Natural killer cell (primary cell): Measurements from ENCODE around the gene ANXA3. TPM values are rescaled to one million over a fixed set of nuclear protein-coding genes. Genes with fewer than 3 reads are reported as not detected.

Experiments
- ATAC-seq, 3 donors: fragments of 150-1000 bp in 2 of 3; fragments of 200-7000 bp in 1 of 3; cut with Tn5 transposase; 1 replicate in 1 of 3; 2 replicates in 2 of 3; pipeline ENCODE4 v1.10.0; 2021; ENCODE audit warnings: mild to moderate bottlenecking in 2 of 3, moderate library complexity in 2 of 3
- DNase-seq, 2 donors: peaks; one replicate each; pipeline versions ENCODE4 v3.0.0 to v3.0.0-alpha.2; 2013 to 2021; ENCODE audit warnings: mixed read lengths in 1 of 2
- H3K27ac ChIP-seq: one replicate; pipeline ENCODE4 v1.5.1; 2013; ENCODE audit warnings: mild to moderate bottlenecking, low read length
- H3K27me3 ChIP-seq: one replicate; pipeline ENCODE4 v1.6.1; 2013; ENCODE audit warnings: low read length; ENCODE audit not compliant: control insufficient read depth, insufficient read depth
- H3K36me3 ChIP-seq: one replicate; pipeline ENCODE4 v1.6.1; 2013; ENCODE audit warnings: low read length; ENCODE audit not compliant: control insufficient read depth, insufficient read depth
- H3K4me1 ChIP-seq: one replicate; pipeline ENCODE4 v1.6.1; 2013; ENCODE audit warnings: low read length; ENCODE audit not compliant: control insufficient read depth, insufficient read depth
- H3K4me3 ChIP-seq: one replicate; pipeline ENCODE4 v1.5.1; 2013; ENCODE audit warnings: low read length
- H3K9me3 ChIP-seq: one replicate; pipeline ENCODE4 v1.6.1; 2013; ENCODE audit warnings: low read length; ENCODE audit not compliant: control insufficient read depth, insufficient read depth
- H3K27ac Mint-ChIP-seq, 2 donors: one replicate each; pipeline ENCODE4 v1.8.0; 2022; ENCODE audit warnings: mild to moderate bottlenecking in 2 of 2, mixed read lengths in 2 of 2, moderate library complexity in 1 of 2
- H3K27me3 Mint-ChIP-seq, 2 donors: one replicate each; pipeline ENCODE4 v1.8.0; 2022; ENCODE audit warnings: low read depth in 2 of 2, mixed read lengths in 2 of 2
- H3K36me3 Mint-ChIP-seq: one replicate; pipeline ENCODE4 v1.8.0; 2022; ENCODE audit warnings: mixed read lengths
- H3K4me1 Mint-ChIP-seq, 2 donors: one replicate each; pipeline ENCODE4 v1.8.0; 2022; ENCODE audit warnings: mixed read lengths in 2 of 2
- H3K4me3 Mint-ChIP-seq: one replicate; pipeline ENCODE4 v1.8.0; 2022; ENCODE audit warnings: mild to moderate bottlenecking, moderate library complexity, mixed read lengths
- H3K9me3 Mint-ChIP-seq, 2 donors: one replicate each; pipeline ENCODE4 v1.8.0; 2022; ENCODE audit warnings: mixed read lengths in 2 of 2
- WGBS: methylation state at CpG from one replicate; pipeline ENCODE4 v1.1.7; 2013; ENCODE audit warnings: missing lambda C conversion rate; ENCODE audit not compliant: insufficient coverage; 5-methylcytosine and 5-hydroxymethylcytosine counted together
- intact Hi-C: fragments of 100-400 bp; cut with micrococcal nuclease; formaldehyde crosslinking; loops from one replicate; pipeline ENCODE4 v1.14.2; 2022
- total RNA-seq, 4 donors: library from RNA; stranded (reverse); fragments of 120-200 nt in 1 of 4; gene quantifications; one replicate each; pipeline versions ENCODE4 v1.2.3 to v1.2.4, GENCODE V29; 2013 to 2022
- TF ChIP-seq, protein P1 (sequence below): fragments of 200-600 bp; IDR thresholded peaks from one replicate; pipeline ENCODE4 v1.8.0; 2022; ENCODE audit warnings: antibody characterized with exemption

The ANXA3 gene
- total RNA-seq, 3 donors from 2014 or later (not counting 1 experiment from before 2014, with no cell fraction given): 1.1 to 1.2 TPM; not detected in 1

GRCh38 chr4:78584863-78585547, 33.4 kb downstream of the ANXA3 start:
- Mint-ChIP-seq H3K4me3 (no peak overlapping the region), H3K36me3 (no peaks in the 10 kb centered on the region), H3K27me3 (no peaks in the 10 kb centered on the region), H3K9me3 (no peaks in the 10 kb centered on the region), H3K4me1 (no peaks in the 10 kb centered on the region), H3K27ac (no peak overlapping the region)
- intact Hi-C loops: no loop called here
- TF ChIP-seq, protein P1, sequence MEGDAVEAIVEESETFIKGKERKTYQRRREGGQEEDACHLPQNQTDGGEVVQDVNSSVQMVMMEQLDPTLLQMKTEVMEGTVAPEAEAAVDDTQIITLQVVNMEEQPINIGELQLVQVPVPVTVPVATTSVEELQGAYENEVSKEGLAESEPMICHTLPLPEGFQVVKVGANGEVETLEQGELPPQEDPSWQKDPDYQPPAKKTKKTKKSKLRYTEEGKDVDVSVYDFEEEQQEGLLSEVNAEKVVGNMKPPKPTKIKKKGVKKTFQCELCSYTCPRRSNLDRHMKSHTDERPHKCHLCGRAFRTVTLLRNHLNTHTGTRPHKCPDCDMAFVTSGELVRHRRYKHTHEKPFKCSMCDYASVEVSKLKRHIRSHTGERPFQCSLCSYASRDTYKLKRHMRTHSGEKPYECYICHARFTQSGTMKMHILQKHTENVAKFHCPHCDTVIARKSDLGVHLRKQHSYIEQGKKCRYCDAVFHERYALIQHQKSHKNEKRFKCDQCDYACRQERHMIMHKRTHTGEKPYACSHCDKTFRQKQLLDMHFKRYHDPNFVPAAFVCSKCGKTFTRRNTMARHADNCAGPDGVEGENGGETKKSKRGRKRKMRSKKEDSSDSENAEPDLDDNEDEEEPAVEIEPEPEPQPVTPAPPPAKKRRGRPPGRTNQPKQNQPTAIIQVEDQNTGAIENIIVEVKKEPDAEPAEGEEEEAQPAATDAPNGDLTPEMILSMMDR: no peak
- no peaks in the 10 kb centered on the region for H3K9me3 ChIP-seq
- no peaks in the 10 kb centered on the region for H3K36me3 ChIP-seq
- ATAC-seq (no peak), DNase-seq (no peak)
- H3K4me3 ChIP-seq: no peak overlapping the region
- H3K27ac ChIP-seq: no peak overlapping the region
- 86% methylated on average over 4 of the region's 4 CpGs for WGBS
- no peaks in the 10 kb centered on the region for H3K4me1 ChIP-seq
- H3K27me3 ChIP-seq: no peaks in the 10 kb centered on the region

GRCh38 chr4:78585633-78586032, 34.1 kb downstream of the ANXA3 start:
- no peaks in the 10 kb centered on the region for H3K9me3 ChIP-seq
- H3K4me1 ChIP-seq: no peaks in the 10 kb centered on the region
- no peak overlapping the region for H3K27ac ChIP-seq
- Mint-ChIP-seq H3K36me3 (no peaks in the 10 kb centered on the region), H3K9me3 (no peaks in the 10 kb centered on the region), H3K27me3 (no peaks in the 10 kb centered on the region), H3K27ac (no peak overlapping the region), H3K4me3 (no peak overlapping the region), H3K4me1 (no peaks in the 10 kb centered on the region)
- intact Hi-C loops: no loop called here
- no peak for ATAC-seq
- H3K36me3 ChIP-seq: no peaks in the 10 kb centered on the region
- TF ChIP-seq, protein P1: no peak
- no peak for DNase-seq
- no peaks in the 10 kb centered on the region for H3K27me3 ChIP-seq
- H3K4me3 ChIP-seq: no peak overlapping the region
- 0% methylated on average over 1 of the region's 1 CpG for WGBS

DNA sequence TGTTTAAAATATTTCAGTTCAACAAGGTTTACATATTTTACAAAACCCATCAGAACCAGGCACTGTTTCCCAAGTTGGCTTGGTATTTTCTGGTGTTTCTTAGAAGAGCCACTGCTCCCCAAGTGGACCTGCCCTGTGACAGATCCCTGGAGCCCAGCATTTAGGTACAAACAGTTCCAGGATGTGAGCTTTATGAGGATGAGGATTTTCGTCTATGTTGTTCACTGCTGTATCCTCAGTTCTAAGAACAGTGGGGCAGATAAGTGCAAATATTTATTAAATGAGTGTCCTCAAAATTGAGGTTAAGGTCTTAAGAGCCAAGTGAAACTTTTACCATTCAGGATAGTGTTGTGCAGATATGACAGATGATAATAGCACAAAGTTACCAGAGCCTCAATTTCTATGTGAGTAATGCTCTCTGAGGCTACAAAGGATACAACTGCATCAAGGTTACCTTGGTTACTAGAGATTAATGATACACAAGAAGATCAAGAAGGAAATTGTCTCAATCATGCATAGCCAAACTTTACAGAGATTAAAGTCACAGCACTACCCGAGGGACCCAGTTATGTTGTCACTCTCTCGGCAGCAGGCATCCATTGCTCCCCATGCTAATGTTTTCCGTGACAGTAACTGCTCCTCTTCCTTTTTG, 37.5 kb downstream of the ANXA3 start:
- no peaks in the 10 kb centered on the region for H3K36me3 ChIP-seq
- Mint-ChIP-seq H3K4me3 (no peak overlapping the region), H3K9me3 (no peaks in the 10 kb centered on the region), H3K27me3 (no peaks in the 10 kb centered on the region), H3K27ac (no peak overlapping the region), H3K4me1 (no peaks in the 10 kb centered on the region), H3K36me3 (no peaks in the 10 kb centered on the region)
- TF ChIP-seq, protein P1: no peak
- no peaks in the 10 kb centered on the region for H3K27me3 ChIP-seq
- H3K9me3 ChIP-seq: no peaks in the 10 kb centered on the region
- H3K27ac ChIP-seq: no peak overlapping the region
- DNase-seq (no peak), ATAC-seq (no peak)
- no peaks in the 10 kb centered on the region for H3K4me1 ChIP-seq
- intact Hi-C loops: no loop called here
- 61% methylated on average over 4 of the region's 4 CpGs for WGBS
- H3K4me3 ChIP-seq: no peak overlapping the region
